EL (cell line): ENCODE measurements around the gene HLX.

Source experiments
- DNase-seq: peaks from one replicate; pipeline ENCODE4 v3.0.0-alpha.2; 2016

The HLX gene

DNA sequence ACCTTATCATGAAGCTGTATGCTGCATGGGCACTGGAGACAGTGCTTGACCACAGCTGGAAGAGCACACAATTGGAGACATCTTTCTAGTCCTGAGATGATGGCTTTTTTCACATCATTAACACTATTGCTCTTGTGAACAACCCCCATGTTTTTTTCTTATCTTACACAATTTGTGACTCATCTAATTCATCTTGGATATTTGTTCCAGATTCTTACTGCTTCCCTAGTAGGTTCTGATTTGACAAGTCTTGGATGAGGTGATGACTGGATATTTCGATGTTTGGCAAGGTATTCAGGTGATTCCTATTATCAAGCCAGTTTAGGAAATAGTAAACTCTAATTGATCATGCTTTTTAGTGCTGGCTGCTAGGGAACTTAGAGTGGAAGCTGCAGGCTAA lies 23.7 kb downstream of the HLX start:
- no peak for DNase-seq

DNA sequence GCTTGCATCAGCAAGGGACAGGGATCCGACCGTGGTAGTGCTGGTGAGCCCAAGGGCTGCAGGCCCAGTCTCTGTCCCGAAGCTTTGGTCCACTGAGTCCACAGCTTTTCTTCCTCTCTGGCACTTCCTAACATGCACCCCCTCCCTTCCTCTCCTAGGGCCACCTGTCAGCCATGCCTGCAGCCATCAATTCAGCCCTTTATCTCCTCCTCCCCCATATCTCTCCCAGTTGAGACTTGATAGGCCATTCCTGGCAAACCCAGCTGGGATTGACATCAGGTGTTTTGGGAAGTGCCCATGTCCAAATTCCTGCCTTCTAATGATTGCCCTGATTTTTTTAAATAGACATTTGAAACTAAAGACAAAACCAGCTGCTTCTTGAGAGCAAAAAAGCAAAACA lies 25.6 kb downstream of the HLX start:
- DNase-seq = no peak

DNA sequence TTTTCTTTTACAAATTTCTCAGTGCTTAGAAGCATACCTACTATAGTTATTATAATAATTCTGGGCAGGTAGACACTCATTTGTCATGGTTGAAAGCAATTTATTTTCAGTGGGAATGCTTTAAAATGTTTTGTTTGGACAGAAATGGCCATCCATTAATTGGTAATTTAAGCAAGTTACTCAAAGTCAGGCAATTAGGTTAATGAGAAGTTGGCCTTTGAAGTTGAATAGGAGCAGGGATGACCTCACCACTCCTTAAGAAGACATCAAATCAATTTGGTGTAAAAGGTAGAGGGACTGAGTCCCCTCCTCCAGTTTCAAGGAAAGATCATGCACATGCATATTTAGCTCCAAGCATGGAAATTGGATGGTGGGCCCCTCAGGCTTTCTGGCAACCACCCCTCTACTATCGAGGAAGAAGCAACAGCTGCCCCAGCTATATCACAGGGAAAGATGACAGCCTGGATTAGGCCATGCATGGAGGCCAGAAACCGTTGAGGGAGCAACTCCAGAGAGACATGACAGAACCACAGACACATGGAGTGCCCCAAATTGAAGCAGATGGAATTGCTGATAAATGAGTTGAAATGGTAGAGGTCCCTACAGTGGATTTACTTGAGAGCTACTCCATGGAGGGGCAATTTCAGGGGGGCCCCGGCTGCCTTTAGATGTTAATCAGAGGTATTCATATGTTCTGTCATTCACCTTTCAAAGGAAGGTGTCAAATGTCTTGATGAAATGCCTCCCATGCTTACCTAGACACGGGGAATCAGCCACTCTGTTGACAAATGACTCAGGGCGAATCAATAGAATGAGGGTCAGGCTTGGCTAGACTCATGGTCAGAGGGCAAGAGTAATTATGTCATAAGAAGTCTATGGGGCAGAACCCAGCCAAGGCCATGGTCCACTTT lies 26.7 kb downstream of the HLX start:
- peak; percentile 25 for DNase-seq

DNA sequence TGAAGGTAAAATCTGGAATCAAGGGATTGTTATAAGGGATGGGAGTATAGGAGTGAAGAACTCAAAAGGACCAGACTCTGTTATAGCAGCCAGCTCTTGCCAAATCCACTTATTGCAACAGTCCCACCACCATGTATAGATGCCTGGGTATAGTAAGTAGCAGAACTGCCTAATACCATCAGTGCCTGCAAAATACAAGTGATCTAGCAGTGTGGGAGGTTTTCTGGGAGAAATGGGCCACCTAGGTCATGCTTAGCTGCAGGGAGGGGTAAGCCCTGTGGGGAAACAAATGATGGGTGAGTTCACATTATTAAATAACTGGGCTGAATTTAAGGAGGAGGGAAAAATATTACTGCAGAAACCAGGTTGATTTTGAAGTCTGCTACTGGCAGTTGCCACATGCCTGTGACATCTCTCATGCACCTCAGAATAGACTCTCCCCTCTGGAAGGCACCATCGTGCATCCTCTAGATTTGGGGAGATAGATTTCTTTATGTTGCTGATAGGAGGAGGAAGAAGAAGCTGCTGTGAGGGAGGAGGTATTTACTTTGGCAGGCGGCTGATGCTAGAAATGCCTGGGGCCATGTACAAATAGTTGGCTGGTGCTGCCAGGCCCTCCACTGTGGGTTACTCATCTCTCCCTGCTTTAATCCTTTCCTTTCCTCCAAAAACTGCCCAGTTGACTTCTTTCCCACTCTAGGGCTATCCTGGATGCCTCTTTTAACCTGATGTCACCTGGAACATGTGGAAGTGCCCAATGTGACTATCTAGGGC lies 27.5 kb downstream of the HLX start:
- DNase-seq = peak; percentile 89

DNA sequence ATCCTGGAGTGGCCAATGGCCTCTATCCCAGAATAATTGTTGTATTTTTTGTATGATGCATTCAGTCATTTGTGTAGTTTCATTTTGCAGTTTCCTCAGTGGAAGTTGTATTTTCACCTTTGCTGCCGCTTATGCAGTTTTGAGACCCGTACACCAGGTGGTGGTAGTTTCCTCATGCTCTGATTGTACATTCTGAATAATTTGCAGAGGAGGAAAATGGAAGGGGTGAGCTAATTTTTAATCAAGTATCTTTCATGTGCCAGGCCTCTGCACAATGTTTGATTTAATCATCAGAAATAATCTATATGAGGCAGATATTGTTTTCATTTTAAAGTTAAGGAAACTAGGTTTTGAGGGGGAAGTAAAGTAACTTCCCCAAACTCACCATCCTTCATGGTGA lies 29.5 kb downstream of the HLX start:
- DNase-seq = peak; percentile 16

DNA sequence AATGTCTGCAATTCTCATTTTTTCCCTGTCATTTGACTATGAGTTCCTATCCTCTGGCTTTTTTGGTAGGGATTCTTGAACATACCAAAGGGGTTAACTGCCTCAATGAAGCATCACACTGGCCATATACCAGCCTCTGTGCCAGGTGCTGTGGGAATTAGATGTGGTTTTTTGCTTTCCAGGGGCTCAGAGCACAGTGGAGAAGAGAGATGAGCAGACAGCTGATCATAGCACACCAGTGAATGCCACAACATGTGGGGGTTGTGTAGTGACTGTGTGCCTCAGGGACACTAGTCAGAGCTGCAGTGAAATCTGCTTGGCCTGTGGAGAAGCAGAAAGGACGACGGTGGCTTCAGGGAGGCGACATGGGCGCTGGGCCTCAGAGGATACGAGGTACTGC lies 30.8 kb downstream of the HLX start:
- no peak for DNase-seq

DNA sequence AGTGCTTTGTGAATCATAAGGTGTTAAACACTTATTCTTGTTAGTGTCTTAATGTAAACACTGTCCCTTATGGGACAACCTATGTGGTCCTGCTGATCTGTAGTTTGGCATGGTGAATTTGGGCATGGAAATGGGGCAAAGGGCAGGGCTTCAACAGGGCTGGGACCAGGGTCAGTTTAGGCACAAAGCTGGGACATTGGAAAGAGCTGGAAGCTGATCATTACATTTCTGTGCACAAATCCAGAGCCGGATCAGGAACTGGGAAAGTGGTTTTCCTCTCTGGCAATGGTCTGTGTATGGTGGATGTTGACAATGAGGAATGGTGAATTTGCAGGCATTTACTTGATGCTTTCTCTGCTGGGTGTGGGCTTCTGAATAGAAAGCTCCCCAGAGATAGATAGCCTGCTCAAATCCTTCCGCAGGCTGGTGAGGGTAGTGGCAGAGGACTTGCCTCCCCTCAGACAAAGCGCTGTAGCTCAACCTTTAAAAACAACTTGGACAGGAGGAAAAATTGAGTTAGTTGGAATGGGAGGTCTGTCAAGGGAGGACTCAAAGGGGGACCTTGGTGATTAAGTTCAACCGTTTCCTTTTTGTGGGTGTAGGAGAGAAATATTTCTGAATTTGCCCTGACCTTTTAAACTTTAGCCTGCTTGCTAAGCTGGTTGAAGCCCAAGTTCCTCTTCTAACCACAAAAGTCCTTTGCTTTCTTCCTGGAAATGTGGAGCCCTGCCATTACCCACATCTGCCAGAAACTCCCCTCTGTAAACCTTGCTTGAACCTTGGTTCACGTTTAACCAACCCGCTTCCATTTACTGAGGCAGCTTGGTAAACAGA lies 35.3 kb downstream of the HLX start:
- DNase-seq = no peak

DNA sequence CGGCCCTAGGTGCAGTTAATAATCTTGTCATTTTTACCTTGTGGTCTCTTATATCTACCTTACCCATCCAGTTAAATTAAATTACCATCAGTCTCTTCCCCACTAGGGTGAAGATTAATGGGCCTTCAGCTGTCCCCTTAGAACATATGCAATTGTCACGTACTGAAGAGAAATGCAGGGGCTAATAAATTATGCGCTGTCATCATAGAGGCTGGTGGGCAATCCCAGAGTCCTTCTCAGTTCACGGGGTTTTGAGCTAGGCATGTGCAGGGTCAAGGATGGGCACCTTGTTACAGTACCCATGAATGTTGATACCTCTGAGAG lies 35.8 kb downstream of the HLX start:
- no peak for DNase-seq

DNA sequence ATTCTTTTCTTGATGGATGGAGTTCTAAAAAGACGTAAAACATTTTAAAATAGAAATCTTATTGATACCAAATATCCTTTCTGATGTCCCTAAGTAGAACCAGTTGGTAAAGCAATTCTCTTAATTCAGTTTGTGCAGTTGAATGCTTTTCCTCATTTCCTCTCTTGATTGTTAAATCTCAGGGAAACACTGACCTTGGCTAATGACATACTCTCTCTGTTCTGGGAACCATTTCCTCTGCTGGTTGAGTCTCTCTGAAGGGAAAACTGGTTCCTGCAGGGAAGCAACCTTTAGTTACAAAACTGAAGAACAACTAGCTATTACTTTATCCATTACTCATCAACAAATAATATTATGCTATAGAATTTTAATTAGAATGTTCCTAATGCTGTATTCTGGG lies 36.7 kb downstream of the HLX start:
- DNase-seq = no peak

DNA sequence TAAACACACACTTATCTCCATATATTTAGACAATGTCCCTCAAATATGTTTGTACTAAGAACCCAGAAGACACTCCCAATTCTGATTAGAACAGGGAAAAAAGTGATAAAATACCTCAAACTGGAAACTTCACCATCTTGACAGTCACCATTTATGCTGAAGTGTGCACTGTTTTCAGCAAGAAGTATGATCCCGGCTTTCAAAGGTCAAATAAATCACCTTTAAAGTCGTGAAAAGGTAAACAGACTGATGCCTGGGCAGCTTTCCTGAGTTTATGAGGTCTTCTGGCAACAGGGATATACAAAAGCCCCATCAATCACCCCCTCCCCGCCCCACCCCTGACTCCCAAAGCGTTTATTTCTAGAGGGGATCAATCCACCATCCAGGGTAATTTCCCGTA lies 37.9 kb downstream of the HLX start:
- no peak for DNase-seq

DNA sequence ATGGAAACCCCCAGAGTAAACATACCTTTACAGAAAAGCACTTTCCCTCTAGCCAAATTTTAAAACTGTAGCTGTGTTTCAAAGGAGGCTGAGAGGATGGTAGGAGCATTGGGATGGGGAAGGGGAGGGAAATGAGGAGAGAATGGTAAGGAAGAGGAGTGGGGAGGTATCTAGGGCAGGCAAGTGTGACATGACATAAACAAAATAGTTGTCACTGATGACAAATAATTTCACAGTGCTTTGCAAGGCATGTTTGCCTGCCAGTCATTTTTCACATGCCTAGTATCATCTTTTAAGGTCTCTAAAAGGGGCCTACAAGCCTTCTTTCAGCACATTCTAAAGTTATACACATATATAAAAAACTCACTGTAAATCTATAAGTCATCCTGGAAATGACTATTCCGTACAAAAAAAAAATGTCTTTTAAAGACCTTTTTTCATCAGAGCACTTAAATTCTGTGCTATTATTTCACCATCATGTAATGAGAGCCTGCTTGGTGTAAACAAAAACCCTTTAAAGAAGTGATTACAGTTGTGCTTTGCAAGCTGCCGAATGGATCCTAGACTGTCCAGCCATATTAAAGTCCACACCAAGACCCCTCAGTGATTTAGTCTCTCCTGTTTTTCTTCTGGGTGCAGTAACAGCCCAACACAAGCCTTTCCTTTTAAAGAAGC lies 38.4 kb downstream of the HLX start:
- DNase-seq = no peak

DNA sequence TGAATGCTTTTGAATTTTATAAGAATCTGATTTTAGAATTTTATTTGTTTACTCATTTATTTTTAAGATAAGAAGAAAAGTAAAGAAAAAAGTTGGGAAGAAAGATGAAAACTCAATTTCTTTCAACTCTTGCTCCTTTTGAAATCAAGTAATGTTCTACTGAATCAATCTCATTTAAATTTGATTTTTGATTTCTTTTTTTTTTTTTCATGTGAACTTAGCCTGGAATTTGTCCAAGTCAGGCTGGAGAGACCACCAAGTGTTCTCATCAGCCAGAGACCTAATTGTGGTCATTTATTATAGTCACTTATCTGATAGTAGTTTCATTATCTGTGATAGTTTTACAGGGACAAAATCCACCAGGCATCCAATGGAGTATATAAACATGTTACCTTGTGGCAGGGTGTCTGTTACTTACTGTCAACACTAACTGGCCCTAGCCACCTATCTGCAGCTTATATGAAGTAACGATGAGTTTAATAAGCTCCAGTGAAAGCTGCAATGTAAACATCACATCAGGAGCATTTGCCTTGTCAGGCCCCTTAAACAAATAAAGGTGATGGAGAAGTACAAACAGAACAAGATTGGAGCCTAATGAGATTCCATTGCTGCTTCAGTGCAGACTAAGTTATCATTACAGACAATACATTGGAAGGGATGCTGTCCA lies 39.2 kb downstream of the HLX start:
- DNase-seq = no peak

DNA sequence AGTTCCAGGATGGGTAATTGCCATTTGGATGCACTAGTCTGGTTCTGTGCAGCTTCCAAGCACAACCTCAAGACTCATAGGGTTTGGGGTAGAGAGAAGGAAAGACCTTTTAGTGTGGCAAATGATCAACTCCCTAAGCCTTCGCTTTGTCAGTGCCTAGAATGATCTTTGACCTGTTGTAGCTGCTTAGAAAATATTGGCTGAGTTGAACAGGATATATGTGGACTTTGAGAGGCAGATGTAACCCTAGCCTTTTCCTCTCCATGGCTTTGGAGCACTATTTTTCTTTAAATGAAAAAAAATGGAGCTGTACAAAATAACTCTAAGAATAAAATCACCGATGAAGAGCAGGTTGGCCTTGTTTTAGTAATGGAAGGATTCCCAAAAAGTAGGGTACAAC lies 41.7 kb downstream of the HLX start:
- no peak for DNase-seq

DNA sequence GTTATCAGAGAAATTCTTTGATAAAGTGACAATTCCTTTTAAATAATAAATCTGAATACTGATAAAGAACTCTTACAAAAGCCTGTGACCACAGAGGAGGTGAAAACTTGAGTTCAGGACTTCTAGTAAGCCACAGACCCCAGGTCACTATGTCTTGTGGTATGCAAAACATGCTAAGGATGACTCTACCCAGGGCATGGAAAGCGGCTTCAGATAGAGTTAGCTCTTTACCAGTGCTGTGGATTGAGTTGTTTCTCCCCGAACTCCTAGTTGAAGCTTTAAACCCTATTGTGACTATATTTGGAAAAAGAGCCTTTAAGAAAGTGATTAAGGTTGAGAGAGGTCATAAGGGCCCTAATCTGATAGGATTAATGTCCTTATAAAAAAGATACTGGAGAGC lies 42.3 kb downstream of the HLX start:
- no peak for DNase-seq

DNA sequence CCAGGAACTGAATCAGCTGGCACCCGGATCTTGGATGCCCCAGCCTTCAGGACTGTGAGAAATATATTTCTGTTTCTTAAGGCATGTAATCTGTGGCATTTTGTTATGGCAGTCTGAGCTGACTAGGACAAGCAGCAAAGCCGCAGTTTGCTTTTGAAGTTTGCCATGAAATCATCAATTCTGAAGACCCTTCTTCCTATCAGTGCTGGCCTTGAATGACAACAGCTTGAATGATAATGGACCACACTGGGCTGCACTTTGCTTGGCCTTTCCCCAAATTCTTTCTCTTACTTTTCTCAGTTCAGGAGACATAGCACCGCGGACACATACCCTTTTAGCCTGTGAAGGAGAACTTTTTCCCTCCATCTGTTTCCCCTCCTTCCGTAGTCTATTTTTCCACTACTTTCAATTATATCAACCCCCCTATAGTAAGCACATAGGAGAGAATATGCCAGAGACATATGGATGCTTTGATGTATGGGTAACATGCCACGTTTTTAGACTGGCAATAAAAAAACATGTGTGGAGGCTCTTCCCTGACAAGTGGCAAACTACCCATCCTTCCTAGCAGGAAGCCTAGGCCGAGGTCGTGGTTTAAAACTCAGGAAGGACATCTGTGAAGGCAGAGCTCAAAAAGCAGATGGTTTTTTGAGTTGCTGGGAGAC lies 42.9 kb downstream of the HLX start:
- no peak for DNase-seq

DNA sequence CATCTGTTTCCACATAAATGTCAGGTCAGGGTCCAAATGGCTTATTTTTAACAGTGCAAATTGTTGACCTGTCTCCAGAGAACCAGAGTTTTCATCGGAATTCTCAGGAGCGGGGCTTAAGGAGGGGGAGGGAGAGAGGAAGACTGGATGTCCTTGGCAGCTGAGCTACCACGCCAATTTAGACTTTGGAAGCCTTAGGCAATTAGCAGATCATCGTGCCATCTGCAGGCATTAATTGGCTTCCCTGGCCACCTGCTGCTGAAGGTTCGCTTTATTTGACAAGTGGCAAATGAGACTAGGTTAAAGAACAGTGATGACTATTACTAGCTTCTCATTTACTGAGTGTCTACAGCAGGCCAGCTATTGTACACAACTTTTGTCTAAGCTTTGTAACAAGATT lies 43.7 kb downstream of the HLX start:
- DNase-seq = no peak

DNA sequence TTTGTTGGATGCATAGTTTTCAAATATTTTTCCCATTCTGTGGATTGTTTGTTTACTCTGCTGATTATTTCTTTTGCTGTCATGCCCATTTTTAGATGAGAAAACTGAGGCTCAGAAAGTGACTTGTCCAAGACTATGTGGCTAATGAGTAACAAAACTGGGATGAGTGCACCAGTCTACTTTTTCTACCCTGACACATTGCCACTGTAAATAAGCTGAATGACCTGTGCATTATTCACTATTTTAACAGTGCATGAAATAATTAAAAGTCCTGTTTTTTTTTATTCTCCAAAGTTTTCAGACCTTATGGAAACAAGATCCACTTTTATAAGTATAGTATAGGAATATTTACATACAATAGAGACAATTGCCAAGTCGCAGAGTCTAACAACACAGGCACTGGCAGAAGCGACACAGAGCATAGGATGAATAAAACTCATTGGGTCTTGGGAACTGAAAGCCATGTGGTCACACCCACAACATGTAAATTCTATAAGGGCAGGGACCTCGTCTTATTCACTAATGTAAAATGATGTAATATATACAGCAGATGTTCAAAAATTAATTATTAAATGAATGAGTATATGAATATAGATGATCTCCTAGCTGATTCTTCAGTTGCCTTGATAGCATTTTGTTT lies 45.2 kb downstream of the HLX start:
- no peak for DNase-seq

DNA sequence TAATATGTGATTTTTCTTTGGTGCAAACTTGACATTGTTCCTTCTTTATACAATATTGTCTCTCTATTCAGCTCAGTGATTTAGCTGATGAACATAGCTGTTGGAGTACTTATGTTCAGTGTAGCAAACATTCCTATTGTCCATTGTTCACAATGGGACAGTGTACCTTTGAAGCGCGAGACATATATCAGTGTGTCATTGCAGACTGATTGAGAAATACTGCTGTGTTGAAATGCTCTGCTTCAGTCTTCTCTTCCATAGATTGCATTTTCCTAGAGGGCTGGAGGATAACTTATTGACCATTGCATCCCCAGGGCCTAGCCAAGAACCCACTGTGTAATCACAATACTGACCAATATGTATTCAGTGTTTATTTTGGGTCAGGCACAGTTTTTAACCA lies 46.5 kb downstream of the HLX start:
- no peak for DNase-seq

DNA sequence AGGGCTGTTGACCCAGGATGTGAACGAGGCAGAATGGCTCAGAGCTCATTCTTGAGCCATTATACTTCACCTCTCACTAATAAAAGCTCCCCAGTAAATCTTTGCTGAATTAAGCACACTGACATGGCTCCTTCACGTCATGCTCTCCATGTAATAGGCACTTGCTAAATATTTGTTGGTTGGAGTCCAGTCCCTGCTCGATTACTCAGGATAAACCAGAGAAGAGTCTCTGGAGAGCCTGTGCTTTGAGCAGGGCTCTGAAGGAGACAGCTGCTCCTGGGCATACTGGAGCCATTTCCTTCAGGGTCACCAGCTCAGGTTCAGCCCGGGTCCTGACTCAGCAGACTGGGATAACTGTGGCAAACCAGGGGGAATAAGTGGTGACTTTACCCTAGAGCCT lies 46.9 kb downstream of the HLX start:
- peak; percentile 40 for DNase-seq

DNA sequence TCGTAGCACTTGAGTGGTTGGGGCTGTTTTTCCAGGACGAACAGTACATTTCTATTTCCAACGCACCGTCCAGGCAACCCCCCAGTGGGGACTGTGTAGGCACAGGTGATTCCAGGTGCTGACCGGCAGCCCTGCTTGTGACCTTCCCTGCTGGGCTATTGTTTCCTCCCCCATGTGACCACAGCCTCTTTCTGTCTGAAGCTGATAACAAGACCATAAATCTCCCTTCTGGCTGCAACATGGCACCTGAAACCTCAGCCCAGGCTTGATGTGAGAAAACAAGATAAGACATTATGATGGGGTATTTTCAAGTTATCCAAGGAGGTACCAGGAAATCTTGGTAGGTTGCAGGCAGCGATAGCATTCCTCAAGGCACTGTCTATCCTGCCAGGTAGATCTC lies 48.2 kb downstream of the HLX start:
- DNase-seq = no peak

DNA sequence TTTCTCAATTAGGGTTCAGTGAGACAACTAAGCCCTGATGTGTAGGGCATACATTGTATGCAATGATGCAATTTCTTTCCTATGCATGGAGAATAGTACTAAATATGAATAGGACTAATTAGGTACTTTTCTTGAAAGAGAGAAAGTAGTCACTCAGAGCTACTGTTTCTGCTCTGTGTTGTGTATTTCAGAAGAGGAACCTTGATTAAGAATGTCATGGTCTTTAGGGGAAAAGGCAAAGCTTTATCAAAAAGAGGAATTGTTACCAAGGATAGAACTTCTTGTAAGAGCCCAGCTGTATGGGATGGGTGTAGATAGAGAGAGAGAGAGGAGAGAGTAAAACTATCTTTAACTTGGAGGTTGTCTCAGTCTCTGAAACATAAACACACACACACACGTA lies 49.1 kb downstream of the HLX start:
- no peak for DNase-seq
